Esophagus squamous epithelium (tissue), 5 donors: ENCODE measurements around the gene RELCH. TPM values are rescaled to one million over a fixed set of nuclear protein-coding genes. Genes with fewer than 3 reads are reported as not detected.

Experiments used
- DNase-seq: peaks from one replicate; lab custom pipeline; 2025; lab: John Stamatoyannopoulos, UW
- H3K27ac ChIP-seq, 4 donors: fragments of 200-600 bp; sonication (generic); one replicate each; pipeline ENCODE4 v1.5.1; 2016 to 2019; ENCODE audit warnings: mild to moderate bottlenecking in 1 of 4
- H3K27me3 ChIP-seq, 4 donors: fragments of 200-600 bp; sonication (generic); 1 replicate in 3 of 4; 2 replicates in 1 of 4; pipeline versions ENCODE4 v1.5.1 to v1.6.0; 2017 to 2021; ENCODE audit warnings: antibody characterized with exemption in 1 of 4
- H3K36me3 ChIP-seq, 3 donors: fragments of 200-600 bp; sonication (generic); one replicate each; pipeline ENCODE4 v1.5.1; 2016 to 2019
- H3K4me1 ChIP-seq, 3 donors: fragments of 200-600 bp; sonication (generic); one replicate each; pipeline ENCODE4 v1.5.1; 2017 to 2019
- H3K4me3 ChIP-seq, 4 donors: fragments of 200-600 bp; sonication (generic); 1 replicate in 3 of 4; 2 replicates in 1 of 4; pipeline ENCODE4 v1.5.1; 2016 to 2019; ENCODE audit warnings: mild to moderate bottlenecking in 2 of 4, moderate library complexity in 1 of 4
- H3K9me3 ChIP-seq, 3 donors: fragments of 200-600 bp; sonication (generic); one replicate each; pipeline ENCODE4 v1.5.1; 2016 to 2019
- POLR2A ChIP-seq, 4 donors: fragments of 450-650 bp; IDR thresholded peaks; one replicate each; pipeline ENCODE4 v1.6.1; 2017; ENCODE audit warnings: antibody characterized with exemption in 4 of 4, mild to moderate bottlenecking in 4 of 4, moderate library complexity in 3 of 4
- WGBS, 2 donors: methylation state at CpG; one replicate each; pipeline ENCODE4 v1.1.5; 2018; 5-methylcytosine and 5-hydroxymethylcytosine counted together
- intact Hi-C: fragments of 100-400 bp; cut with DNase I; formaldehyde crosslinking; loops from one replicate; pipeline ENCODE4 v1.15.0; 2022
- total RNA-seq, 4 donors: library from RNA; depleted of rRNA; stranded (reverse); fragments of >200 nt; gene quantifications; one replicate each; pipeline ENCODE4 v1.1.0, GENCODE V29; 2016
- TF ChIP-seq, protein P1 (sequence below), 6 experiments: fragments of 450-650 bp in 4 of 6; fragments of 200-600 bp in 2 of 6; sonication (generic) in 2 of 6; IDR thresholded peaks; one replicate each; pipeline ENCODE4 v1.5.1; 2016 to 2019; ENCODE audit warnings: antibody characterized with exemption in 6 of 6, mild to moderate bottlenecking in 4 of 6, moderate library complexity in 4 of 6
- donor health status: DM: yes; HTN: yes; CAD: no.

RELCH gene
- total RNA-seq, 4 donors from 2014 or later = 32.8 to 98.0 (median 69.0) TPM

DNA sequence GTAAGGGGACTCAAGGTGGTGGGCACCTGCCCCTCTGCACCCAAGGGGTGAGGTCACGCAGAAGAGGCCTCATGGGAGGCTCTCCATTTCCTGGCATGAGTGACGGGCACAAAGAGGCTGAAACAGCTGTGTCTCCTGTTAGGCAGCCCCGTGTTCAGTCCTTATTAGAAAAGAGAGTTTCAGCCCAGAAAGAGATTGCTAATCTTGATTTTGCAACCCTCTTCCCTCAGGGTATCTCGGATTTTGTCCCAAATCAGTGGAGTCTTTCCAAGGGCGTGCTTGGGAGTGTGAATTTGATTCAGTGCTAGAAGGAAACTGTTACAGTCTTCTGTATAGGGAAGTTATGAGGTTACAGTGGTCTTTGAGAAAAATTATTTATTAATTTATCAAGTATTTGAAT is 148.4 kb downstream of the RELCH start:
- intact Hi-C loops = no loop called here
- Histone ChIP-seq H3K4me1 (peaks cover 0 to 21% (median 0%) of the 10 kb centered on the region in 3 donors), H3K4me3 (no peak overlapping the region), H3K27me3 (peaks cover 0 to 55% (median 0%) of the 10 kb centered on the region in 4 donors), H3K9me3 (no peaks in the 10 kb centered on the region), H3K36me3 (no peaks in the 10 kb centered on the region), H3K27ac (no peak overlapping the region)
- WGBS, 2 donors = 53 to 54% methylated on average over 3 to 5 of the region's 5 CpGs
- DNase-seq = no peak
- TF ChIP-seq POLR2A (IDR thresholded peaks at IDR 0.05) = no peak
- TF ChIP-seq, protein P1, sequence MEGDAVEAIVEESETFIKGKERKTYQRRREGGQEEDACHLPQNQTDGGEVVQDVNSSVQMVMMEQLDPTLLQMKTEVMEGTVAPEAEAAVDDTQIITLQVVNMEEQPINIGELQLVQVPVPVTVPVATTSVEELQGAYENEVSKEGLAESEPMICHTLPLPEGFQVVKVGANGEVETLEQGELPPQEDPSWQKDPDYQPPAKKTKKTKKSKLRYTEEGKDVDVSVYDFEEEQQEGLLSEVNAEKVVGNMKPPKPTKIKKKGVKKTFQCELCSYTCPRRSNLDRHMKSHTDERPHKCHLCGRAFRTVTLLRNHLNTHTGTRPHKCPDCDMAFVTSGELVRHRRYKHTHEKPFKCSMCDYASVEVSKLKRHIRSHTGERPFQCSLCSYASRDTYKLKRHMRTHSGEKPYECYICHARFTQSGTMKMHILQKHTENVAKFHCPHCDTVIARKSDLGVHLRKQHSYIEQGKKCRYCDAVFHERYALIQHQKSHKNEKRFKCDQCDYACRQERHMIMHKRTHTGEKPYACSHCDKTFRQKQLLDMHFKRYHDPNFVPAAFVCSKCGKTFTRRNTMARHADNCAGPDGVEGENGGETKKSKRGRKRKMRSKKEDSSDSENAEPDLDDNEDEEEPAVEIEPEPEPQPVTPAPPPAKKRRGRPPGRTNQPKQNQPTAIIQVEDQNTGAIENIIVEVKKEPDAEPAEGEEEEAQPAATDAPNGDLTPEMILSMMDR (IDR thresholded peaks at IDR 0.05) = no peak

DNA sequence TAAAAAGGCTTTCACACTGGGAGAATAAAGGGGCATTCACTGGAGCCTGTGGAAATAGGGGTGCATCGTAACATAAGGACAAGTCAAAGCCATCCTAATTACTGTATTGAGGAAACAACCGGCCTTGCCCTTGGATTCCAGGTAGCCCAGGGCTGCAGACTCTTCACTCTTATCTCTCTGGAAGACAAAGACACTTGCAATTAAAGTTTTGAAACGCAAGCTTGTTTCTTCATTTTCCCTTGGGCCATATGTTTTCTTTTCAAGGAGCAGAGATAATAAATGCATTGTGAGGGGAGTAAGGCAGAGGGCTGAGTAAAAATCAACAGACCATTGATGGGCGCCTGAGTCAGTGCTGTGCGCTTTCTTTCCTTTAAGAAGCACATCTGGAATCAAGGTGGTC is 149.6 kb downstream of the RELCH start:
- Histone ChIP-seq H3K27me3 (peaks cover 0 to 44% (median 0%) of the 10 kb centered on the region in 4 donors), H3K4me1 (peaks cover 0 to 21% (median 0%) of the 10 kb centered on the region in 3 donors), H3K9me3 (no peaks in the 10 kb centered on the region), H3K27ac (no peak overlapping the region), H3K4me3 (no peak overlapping the region), H3K36me3 (no peaks in the 10 kb centered on the region)
- DNase-seq = no peak
- 78 to 89% methylated on average over 5 of the region's 5 CpGs for WGBS, 2 donors
- TF ChIP-seq, protein P1 (IDR thresholded peaks at IDR 0.05) = no peak
- TF ChIP-seq POLR2A (IDR thresholded peaks at IDR 0.05) = no peak
- intact Hi-C loops = no loop called here

DNA sequence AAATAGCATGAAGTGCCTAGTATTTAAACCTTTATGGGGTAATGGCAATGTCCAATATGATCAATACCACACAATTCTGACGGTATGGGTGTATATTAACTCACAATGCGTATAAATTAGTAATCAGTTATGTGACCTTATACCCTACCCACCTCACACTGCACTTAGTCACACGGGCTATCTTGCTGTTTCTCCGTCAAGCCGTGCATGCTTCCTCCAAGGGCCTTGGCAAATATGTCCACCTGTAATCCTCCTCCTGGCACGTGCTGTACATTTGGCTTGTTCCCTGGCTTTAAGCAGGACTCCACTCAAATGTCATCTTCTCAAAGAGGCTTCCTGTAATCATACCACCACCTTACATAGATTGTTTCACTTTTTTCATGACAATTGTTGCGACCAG is 150.3 kb downstream of the RELCH start:
- no peak for TF ChIP-seq POLR2A (IDR thresholded peaks at IDR 0.05)
- TF ChIP-seq, protein P1 (IDR thresholded peaks at IDR 0.05) = no peak
- H3K4me1 ChIP-seq = peaks cover 0 to 21% (median 0%) of the 10 kb centered on the region in 3 donors
- WGBS, 2 donors = 56 to 83% methylated on average over 7 of the region's 7 CpGs
- no peak overlapping the region for H3K27ac ChIP-seq
- intact Hi-C loops = no loop called here
- DNase-seq = no peak
- H3K36me3 ChIP-seq = no peaks in the 10 kb centered on the region
- no peaks in the 10 kb centered on the region for H3K9me3 ChIP-seq
- H3K27me3 ChIP-seq = peaks cover 0 to 37% (median 0%) of the 10 kb centered on the region in 4 donors
- no peak overlapping the region for H3K4me3 ChIP-seq

DNA sequence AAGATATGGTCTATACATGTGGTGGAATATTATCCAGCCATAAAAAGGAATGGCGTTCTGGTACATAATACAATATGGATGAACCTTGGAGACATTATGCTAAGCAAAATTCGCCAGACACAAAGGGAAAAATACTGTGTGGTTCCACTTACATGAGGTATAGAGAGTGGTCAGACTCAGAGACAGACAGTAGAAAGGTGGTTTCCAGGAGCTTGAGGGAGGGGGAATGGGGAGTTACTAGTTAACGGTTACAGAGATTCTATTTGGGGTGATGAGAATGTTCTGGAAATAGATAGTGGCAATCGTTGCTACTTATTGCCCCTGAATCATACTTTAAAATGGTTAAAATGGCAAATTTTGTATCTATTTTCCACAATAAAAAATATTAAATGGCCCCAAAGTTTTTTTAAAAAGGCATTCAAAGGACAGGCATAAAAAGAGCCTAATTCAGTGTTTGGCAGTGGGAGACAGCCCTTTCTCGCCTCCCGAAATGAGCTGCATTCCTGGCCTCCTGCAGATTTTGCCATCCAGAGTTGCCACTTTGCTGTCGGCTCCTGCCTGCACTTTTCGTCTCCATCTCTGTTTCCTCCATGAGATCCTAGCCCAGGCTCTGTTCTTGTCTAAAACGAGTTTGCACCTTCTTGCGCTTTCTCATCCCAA is 151.5 kb downstream of the RELCH start:
- DNase-seq = no peak
- intact Hi-C loops = no loop called here

More for the DNA sequence above, 151.5 kb downstream of the RELCH start:
- H3K27ac ChIP-seq = no peak overlapping the region
- no peaks in the 10 kb centered on the region for H3K36me3 ChIP-seq
- H3K27me3 ChIP-seq = peaks cover 0 to 24% (median 0%) of the 10 kb centered on the region in 4 donors
- H3K4me3 ChIP-seq = no peak overlapping the region
- H3K9me3 ChIP-seq = no peaks in the 10 kb centered on the region
- 80 to 84% methylated on average over 10 of the region's 10 CpGs for WGBS, 2 donors
- TF ChIP-seq, protein P1 (IDR thresholded peaks at IDR 0.05) = no peak
- no peak for TF ChIP-seq POLR2A (IDR thresholded peaks at IDR 0.05)
- peaks cover 0 to 15% (median 0%) of the 10 kb centered on the region in 3 donors for H3K4me1 ChIP-seq
